Right ventricle myocardium superior (tissue), 1 donor: ENCODE data around the gene AP1AR. TPM values are rescaled to one million over a fixed set of nuclear protein-coding genes. Genes with fewer than 3 reads are reported as not detected.
"Not testable (repeated sequence)": the region's sequence is repeated elsewhere in the genome, so short reads cannot be mapped to it uniquely, and the experiment has no call there.

Experiments used
- ATAC-seq: fragments of 200-7000 bp; cut with Tn5 transposase; one replicate; pipeline ENCODE4 v1.9.1; 2020; ENCODE audit warnings: mild to moderate bottlenecking; ENCODE audit not compliant: poor library complexity
- DNase-seq: peaks from one replicate; pipeline ENCODE4 v3.0.0-alpha.2; 2020
- intact Hi-C: fragments of 100-400 bp; cut with DNase I; formaldehyde crosslinking; loops from one replicate; pipeline ENCODE4 v1.11.2; 2022
- total RNA-seq: library from RNA; stranded (reverse); fragmentation: NEBNext Ultra II Directional; extraction: Animal tissue kit (Norgen Biotek cat#: 25700); gene quantifications from one replicate; pipeline ENCODE4 v1.2.1, GENCODE V29; 2021
- donor health status: DM: no; HTN: yes; CAD: no; lungs with severe emphysema.

The AP1AR gene
- total RNA-seq, 1 donor from 2014 or later: 11.1 TPM

DNA sequence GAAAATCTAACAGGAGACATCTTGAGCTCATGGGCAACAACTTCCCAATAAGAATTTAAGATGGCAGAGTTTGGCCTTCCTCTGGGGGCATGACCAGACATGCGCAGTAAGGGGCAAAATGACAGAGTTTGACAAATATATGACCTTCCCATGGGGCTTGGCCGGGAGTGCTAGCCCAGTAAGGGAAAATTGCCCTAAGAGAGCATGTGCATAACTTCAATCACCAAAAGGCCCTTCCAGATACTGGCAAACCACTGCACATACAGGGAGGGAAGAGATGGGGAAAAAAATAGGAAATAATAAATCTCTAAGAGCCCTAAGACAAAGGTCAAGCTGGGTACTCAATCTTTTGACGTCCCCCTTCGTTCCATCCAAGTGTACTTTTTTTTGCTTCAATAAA, 40.7 kb downstream of the AP1AR start:
- ATAC-seq: no peak
- no peak for DNase-seq
- intact Hi-C loops: no loop called here

DNA sequence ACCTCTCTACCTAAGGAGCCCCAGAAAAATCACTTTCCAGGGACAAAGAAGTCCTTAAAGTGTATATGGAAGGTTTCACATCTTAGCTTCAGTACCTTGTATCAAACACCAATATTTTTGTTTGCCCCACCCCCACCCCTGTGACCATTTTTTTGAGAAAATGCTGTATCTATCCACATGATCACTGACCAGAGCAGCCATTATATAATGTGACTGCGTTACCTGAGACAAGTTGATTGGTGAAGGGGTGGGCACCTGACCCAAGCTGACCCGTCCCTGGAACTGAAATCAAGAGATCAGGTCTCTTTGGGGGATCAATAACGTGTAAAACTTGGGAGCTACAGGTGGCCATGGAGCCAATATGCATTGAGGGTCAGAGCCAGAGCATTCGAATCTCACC, 43.4 kb downstream of the AP1AR start:
- DNase-seq: no peak
- ATAC-seq: no peak
- intact Hi-C loops: no loop called here

DNA sequence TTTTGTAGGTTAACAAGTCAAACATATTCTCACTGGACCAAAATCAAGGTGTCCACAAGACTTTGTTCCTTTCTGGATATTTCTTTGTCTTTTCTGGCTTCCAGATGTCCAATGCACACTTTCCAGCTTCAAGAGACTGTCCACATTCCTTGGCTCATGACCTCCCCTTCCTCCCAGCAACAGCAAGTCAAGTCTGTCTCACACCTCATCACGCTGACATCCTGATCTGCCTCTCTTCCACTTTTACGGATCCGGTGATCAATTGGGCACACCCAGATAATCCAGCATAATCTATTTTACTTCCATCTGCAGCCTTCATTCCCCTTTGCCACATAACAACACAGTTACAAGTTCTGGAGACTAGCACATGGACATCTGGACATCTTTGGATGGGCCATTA, 44.5 kb downstream of the AP1AR start:
- ATAC-seq (no peak), DNase-seq (no peak)
- intact Hi-C loops: no loop called here

DNA sequence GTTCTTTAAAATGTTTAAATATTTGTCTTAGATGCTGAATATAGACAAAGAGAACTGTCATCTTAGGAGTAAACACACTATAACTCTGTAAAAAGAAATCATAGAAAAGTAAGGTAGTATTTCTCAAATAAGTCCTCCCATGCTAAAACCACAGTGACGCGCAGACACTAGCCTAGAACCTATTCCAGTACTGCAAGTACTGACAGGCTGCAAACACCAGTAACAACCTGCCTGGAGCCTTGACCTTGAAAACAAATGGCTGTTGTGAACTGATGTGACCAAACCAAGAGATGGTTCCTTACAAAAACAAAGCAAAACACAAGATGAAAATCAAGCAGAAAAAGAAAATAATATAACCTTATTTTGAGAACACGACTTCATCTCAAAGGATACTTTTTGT, 45.6 kb downstream of the AP1AR start:
- ATAC-seq (no peak), DNase-seq (no peak)
- intact Hi-C loops: no loop called here

DNA sequence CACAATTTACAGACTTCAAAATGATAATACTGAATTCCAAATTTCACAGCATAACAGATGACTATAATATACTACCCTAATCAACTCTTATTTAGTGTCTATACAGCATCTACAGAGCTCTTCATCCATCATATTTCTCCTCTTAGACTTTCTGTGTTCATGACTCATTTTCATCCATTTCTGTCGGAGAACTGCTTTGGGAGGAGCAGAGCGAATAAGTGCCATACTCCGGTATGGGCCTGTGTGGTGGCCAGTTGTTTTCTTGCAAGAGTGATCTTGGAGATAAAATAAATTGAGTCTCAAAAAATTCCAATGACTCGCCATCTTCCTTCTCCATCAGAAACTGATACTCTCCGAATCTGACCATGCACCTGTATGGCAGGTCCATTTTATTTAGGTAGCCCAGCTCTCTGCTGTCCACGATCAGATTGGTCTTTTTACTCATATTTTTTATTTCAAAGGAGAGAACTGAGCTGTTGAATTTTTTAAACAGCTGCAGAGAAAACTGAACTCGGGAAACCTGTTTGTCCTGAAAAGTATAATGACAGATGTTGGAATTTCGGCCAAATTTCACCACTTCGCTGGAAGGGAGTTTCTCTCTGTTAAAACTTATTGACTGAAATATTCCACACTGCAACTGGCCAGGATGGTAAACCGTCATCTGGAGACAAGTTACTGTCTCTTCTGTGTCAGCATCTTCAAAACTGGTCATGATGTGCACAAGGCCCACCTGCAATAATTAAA, 46.3 kb downstream of the AP1AR start:
- intact Hi-C loops: no loop called here
- no peak for DNase-seq
- no peak for ATAC-seq

DNA sequence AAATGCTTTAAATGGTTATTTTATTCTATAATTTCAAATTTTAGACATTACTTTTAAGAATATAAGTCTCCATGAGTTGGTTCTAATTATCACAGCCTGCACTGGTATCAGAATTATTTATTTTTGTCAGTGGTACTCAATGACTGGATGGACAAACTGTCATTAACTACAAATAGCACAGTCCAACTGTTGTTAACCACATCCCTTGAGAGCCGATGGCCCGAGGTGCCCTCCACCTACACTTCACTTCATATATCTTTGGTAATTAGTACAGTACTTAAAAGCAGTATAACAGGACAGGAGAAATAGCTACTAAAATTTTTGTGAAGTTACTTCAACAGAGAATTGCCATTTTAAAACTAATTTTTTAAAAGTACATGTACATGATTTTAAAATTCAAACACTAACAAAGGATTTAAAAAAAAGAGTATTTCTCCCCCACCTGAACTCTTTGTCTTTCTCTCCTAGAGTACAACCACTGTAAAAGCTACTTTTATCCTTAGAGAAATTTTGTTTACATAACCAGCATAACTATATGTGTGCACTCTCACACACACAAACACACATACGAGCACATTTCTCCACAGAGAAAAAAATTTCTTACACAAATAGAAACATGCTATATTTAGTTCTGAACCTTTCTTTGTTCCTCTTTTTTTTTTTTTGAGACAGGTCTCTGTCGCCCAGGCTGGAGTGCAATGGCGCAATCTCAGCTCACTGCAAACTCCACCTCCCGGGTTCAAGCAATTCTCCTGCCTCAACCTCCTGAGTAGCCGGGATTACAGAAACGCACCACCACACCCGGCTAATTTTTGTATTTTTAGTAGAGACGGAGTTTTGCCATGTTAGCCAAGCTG, 47.7 kb downstream of the AP1AR start:
- DNase-seq: peak; percentile 54
- intact Hi-C loops: no loop called here
- ATAC-seq: peak; percentile 80

DNA sequence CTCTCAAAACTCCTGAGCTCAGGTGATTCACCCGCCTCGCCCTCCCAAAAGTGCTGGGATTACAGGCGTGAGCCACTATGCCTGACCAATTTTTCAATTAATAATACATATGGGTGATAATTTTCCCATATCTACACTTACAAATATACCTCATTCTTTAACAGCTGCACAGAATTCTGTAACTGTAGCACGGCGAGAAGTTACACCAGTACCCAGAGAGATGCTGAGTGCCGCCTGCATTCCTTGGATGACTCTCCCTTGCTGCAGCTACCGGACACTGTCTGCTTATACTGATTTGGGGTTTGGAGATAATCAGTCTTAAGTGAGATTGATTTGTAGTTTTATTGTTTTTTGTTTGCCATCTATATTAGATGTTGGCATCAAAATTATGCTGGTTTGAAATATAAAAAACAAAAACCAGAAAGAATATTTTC, 48.3 kb downstream of the AP1AR start:
- DNase-seq (no peak), ATAC-seq (peak; percentile 61)
- intact Hi-C loops: no loop called here

DNA sequence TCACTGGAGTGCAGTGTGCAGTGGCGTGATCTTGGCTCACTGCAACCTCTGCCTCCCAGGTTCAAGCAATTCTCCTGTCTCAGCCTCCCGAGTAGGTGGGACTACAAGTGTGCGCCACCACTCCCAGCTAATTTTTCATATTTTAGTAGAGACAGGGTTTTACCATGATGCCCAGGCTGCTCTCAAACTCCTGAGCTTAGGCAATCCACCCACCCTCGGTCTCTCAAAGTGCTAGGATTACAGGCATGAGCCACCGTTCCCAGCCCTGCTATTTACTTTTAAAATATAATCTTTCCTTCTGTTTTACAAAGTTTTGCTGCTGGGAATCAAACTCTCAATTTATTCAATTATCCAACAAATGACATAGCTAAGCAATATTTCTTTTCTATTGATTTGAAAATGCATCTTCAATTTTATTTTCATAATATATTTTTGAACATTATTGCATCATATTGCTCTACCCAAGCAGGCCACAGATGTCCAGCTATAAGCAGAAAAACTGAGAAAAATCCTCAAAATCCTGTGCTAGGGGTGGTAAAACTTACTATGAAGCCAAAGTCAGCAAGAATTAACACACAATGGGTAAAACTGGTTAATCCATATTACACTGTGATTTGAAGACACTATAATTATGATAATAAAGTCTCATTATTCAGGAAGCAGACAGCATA, 48.9 kb downstream of the AP1AR start:
- intact Hi-C loops: no loop called here

DNA sequence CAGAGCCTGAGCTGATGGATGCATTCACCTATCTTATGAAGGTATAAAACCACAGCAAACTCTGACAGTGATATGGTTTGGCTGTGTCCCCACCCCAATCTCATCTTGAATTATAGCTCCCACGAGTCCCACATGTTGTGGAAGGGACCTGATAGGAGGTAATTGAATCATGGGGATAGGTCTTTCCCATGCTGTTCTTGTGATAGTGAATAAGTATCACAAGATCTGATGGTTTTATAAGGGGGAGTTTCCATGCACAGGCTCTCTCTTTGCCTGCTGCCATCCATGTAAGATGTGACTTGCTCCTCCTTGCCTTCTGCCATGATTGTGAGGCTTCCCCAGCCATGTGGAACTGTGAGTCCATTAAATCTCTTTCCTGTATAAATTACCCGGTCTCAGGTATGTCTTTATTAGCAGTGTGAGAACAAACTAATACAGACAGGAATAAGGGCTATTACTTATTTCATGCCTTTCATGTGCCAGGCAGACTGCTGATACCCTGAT, 50.4 kb downstream of the AP1AR start:
- ATAC-seq, intact Hi-C loops: not testable (repeated sequence)

More for the DNA sequence above, 48.9 kb downstream of the AP1AR start:
- no peak for ATAC-seq
- no peak for DNase-seq

DNA sequence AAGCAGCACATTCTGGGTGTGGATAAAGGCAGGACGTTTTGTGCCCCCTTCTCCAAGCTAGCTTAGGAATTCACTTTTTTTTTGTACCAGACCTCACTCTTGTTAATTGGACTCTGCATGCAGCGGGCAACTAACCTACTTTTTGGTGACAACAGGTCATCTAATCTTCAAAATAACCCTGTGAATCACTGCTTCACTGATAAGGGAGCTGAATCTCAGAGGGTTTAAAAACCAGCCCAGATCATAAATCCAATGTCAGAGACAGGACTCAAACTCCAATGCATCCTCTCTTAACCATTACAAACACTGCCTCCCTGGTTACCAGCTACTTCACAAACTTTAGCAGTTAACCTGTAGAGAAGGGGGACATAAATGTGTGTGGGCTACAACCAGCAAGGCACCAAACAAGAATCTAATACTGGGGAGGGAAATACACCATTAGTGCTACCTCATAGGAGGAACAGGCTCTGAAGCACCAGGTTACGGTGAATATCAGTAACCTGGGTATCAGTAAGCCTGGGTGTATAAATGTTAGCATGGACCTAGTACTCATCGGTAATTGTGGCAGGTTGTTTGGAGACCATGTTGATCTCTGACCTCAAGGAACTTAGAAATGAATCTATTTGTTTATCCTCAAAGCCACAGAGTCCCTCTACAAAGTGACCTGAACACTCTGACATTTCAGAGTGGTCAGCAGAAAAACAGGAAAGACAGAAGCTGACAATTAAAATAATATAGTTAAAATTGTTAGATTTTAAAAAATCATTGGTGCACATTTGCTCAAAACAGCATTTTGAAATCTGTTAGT, 51.5 kb downstream of the AP1AR start:
- ATAC-seq (no peak), DNase-seq (no peak)
- intact Hi-C loops: no loop called here

More for the DNA sequence above, 50.4 kb downstream of the AP1AR start:
- not testable (repeated sequence) for DNase-seq

DNA sequence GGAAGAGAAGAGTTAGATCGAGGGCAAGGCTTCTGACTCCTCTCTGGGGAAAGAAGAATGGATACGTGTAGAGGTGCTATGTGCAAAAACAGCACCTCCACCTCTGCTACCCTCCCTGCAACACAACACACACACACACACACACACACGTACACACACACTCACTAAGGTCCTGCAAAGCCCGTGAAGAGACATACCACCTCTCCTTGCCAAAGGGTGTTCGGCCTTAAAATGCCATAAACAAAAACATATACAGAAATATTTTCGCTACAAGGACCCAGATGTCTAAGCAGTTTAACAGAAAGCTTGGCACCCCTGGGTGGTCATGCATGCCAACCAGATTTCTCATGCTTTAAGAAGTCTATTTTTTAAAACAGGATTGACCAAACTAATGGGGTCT, 52.6 kb downstream of the AP1AR start:
- DNase-seq (no peak), ATAC-seq (no peak)
- intact Hi-C loops: no loop called here

DNA sequence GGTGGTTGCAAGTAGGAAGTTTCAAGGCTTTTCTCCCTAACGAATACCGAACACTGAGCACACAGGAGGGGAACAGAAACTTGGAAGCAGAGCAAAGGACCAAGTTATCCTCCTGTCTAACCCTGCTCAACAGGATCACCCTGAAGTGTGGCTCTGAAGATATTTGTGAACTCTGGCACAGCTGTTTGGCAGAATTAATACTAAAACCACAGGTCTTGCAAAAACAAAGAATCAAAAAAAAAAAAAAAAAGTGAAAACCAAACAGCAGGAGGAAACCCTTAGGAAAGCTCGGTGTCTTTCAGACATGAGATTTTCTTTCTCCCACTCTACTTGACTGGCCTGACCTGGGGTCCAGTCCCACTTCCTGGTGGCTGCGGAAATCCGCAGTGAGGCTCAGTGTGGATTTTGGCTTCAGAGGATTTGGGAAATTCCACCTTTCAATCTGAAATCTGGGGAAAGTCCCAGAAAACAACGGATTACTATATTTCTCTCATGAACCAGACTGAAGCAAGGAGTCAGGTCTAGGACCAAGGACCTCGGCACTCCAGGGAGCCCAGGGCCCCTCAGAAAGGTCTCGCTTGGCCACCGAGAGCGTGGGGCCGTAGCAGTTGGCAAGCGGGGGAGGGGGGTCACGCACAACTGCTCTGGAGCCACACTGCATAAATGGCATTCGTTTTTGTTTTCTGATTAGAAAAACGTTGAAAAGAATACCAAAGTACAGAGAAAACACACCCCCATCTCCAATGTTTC, 53.2 kb downstream of the AP1AR start:
- intact Hi-C loops: no loop called here
- ATAC-seq: peak; percentile 55
- peak; percentile 44 for DNase-seq

DNA sequence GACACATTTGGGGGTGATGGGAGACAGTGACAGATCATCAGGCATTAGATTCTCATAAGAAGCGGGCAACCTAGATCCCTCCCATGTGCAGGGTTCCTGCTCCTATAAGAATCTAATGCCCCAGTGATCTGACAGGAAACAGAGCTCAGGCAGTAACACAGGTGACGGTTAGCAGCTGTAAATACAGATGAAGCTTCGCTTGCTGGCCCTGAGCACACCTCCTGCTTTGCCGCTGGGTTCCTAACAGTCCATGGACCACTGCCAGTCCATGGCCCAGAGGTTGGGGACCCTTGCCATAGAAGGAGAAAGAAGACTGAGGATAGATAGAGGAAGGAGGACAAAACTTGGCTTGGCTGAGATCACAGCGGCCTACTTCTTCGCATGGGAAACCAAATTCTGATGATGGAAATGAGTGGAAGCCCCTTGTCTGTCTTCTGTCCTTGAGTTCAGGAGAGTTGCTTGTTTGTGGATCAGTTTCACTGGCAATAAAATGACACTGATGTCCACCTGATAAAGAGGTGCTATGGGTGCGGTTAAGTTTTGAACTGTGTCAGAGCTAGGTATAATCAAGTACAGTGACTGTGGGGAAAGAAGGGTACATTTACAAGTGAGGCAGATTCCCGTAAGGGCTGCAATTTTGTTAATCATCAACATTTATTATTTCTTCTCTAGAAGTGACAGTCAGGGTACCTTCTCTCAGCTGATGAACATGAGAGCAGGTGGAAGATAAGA, 55.8 kb downstream of the AP1AR start:
- intact Hi-C loops: no loop called here
- ATAC-seq (no peak), DNase-seq (no peak)

DNA sequence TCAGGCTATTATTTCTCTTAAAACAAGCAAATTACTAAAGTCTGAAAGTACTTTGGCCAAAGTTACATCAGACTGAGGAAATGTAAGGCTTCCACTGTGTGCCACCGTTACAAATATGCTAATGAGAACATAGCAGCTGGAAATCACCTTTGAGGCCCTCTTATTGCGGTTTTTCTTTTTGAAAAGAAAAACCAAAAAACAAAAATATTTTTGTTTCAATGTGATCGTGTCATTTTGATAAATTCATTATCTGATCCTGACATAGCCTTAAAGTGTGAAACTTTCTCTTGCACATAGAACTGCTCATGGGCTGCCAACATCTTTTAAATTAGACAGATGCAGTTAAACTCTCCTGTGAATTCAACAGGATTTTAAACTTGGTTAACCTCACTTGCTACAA, 56.9 kb downstream of the AP1AR start:
- intact Hi-C loops: no loop called here
- DNase-seq: no peak
- no peak for ATAC-seq

DNA sequence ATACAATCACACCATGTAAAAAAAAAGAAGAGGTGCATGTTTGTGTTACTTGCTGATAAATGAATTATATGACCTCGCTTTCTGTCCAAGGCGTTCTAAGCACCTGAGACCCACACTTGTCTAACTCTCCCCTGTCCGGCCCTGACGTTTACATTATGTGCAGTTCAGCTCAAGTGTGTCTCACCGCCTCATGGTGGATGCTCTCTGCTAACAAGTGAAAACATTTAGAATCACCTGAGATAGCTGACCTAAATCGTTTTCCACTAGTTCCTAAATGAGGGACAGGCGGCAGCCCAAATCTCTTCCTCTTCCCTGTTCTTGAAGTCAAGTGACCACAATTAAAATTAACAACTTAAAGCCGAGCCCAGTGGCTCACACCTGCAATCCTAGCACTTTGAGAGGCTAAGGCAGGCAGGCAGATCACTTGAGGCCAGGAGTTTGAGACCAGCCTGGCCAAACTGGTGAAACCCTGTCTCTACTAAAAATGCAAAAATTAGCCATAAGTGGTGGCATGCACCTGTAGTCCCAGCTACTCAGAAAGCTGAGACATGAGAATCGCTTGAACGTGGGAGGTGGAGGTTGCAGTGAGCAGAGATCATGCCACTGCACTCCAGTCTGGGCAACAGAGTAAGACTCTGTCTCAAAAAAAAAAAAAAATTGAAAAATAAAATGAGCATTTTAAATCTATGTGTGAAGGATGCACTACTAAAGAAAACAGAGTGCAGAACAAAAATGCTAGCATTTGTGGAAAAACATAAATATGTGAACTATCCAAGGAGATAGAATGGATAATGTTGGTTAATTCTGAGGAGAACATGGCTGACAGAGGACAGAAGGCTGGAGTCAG, 58.0 kb downstream of the AP1AR start:
- no peak for ATAC-seq
- intact Hi-C loops: no loop called here
- DNase-seq: no peak

DNA sequence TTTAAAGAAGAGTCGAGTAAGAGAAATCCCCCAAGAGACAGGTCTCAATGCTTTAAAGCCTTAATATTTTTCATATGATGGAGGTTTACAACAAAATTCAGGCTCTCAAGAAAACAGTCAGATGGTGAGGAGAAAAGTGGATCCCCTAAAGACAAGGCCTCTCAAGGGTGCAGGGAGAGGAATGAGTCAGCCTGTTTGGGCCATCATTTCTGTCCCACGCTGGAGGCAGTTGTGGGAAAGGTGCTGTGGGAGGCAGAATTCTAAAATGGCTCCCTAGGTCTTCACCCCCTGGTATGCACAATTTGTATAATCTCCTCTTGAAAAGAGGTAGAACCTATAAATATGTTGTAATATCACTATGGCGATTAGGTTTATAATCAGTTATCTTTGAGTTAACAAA, 58.8 kb downstream of the AP1AR start:
- intact Hi-C loops: no loop called here

More for the DNA sequence above, 58.8 kb downstream of the AP1AR start:
- no peak for ATAC-seq
- no peak for DNase-seq
